Endothelial cell of umbilical vein (primary cell): ENCODE results near the gene LRRC30. TPM values are rescaled to one million over a fixed set of nuclear protein-coding genes. Genes with fewer than 3 reads are reported as not detected.

Source experiments
- Bru-seq: library from RNA; stranded (reverse); fragments of 400-500 nt; gene quantifications from one replicate; lab custom pipeline; 2021; lab: Mats Ljungman, UMichigan
- BruChase-seq, 2 experiments: library from RNA; stranded (reverse); fragments of 400-500 nt; gene quantifications; one replicate each; lab custom pipeline; 2021; lab: Mats Ljungman, UMichigan
- BruUV-seq: library from RNA; stranded (reverse); fragments of 400-500 nt; replicated peaks from 2 replicates; lab custom pipeline; 2021; lab: Mats Ljungman, UMichigan
- CTCF ChIA-PET: fragments of 300-600, 350-600 bp; sonication (Branson Sonifier 250); formaldehyde crosslinking; loops from one replicate; lab custom pipeline; 2021; ENCODE audit warnings: antibody characterized with exemption, inconsistent platforms; lab: Charles Lee
- POLR2A ChIA-PET: fragments of 300-600, 350-600 bp; sonication (Branson Sonifier 250); formaldehyde crosslinking; loops from one replicate; lab custom pipeline; 2021; ENCODE audit warnings: antibody characterized with exemption, inconsistent platforms; lab: Charles Lee
- DNase-seq: peaks from one replicate; pipeline ENCODE4 v3.0.0-alpha.2; 2011; ENCODE audit warnings: low read depth, low spot score
- FAIRE-seq: peaks from 2 replicates; lab custom pipeline; 2011; peaks lifted over from hg19 to GRCh38; lab: Jason Lieb, UNC
- H2AFZ ChIP-seq: 2 replicates; pipeline ENCODE4 v1.6.0; 2012; ENCODE audit warnings: low read depth, low read length, control low read depth, inconsistent platforms
- H3K27ac ChIP-seq: 2 replicates; pipeline ENCODE4 v1.5.1; 2011; ENCODE audit warnings: low read depth, mild to moderate bottlenecking, control low read depth, low read length, moderate library complexity; ENCODE audit not compliant: insufficient read depth
- H3K27me3 ChIP-seq, 2 experiments: 2 replicates each; pipeline versions ENCODE4 v1.6.0 to v1.6.1; 2011; ENCODE audit warnings: low read length in 2 of 2, mixed read lengths in 1 of 2; ENCODE audit not compliant: control insufficient read depth in 2 of 2, insufficient read depth in 2 of 2
- H3K36me3 ChIP-seq, 2 experiments: 2 replicates in 1 of 2; 3 replicates in 1 of 2; pipeline ENCODE4 v1.5.1; 2011; ENCODE audit warnings: low read length in 2 of 2, mild to moderate bottlenecking in 1 of 2, moderate library complexity in 1 of 2; ENCODE audit not compliant: control insufficient read depth in 2 of 2, insufficient read depth in 2 of 2; ENCODE audit errors: extremely low read depth in 1 of 2
- H3K4me1 ChIP-seq: 3 replicates; pipeline ENCODE4 v1.5.1; 2011; ENCODE audit warnings: mild to moderate bottlenecking, low read length; ENCODE audit not compliant: control insufficient read depth, insufficient read depth; ENCODE audit errors: extremely low read depth
- H3K4me2 ChIP-seq: 2 replicates; pipeline ENCODE4 v1.6.1; 2011; ENCODE audit warnings: low read length, control low read depth, mixed read lengths; ENCODE audit not compliant: insufficient read depth
- H3K4me3 ChIP-seq, 3 experiments: fragments of 200-600 bp in 1 of 3; sonication (generic), shearing (Covaris generic) in 1 of 3; replicated peaks in 1 of 3; 2 replicates each; pipeline ENCODE4 v1.5.1; 2011 to 2016; ENCODE audit warnings: control low read depth in 3 of 3, low read length in 3 of 3, mild to moderate bottlenecking in 2 of 3, inconsistent platforms in 1 of 3, low read depth in 1 of 3, moderate library complexity in 1 of 3; ENCODE audit not compliant: insufficient read depth in 1 of 3
- H3K79me2 ChIP-seq: 2 replicates; pipeline ENCODE4 v1.6.0; 2012; ENCODE audit warnings: low read length, inconsistent platforms; ENCODE audit not compliant: control insufficient read depth, insufficient read depth
- H3K9ac ChIP-seq: replicated peaks from 2 replicates; pipeline ENCODE3; 2011; ENCODE audit warnings: low read length, control low read depth; ENCODE audit not compliant: insufficient read depth; ENCODE audit errors: extremely low read depth
- H3K9me1 ChIP-seq: replicated peaks from 3 replicates; pipeline ENCODE4 v1.6.0; 2011; ENCODE audit warnings: mild to moderate bottlenecking, low read length; ENCODE audit not compliant: control insufficient read depth, insufficient read depth; ENCODE audit errors: extremely low read depth
- H3K9me3 ChIP-seq: replicated peaks from 2 replicates; pipeline ENCODE4 v1.5.1; 2012; ENCODE audit warnings: low read length, inconsistent platforms; ENCODE audit not compliant: control insufficient read depth, insufficient read depth
- H4K20me1 ChIP-seq: replicated peaks from 2 replicates; pipeline ENCODE3; 2011; ENCODE audit warnings: mild to moderate bottlenecking, low read length; ENCODE audit not compliant: control insufficient read depth, insufficient read depth; ENCODE audit errors: extremely low read depth
- CTCF ChIP-seq, 2 donors: IDR thresholded peaks; 1 replicate in 1 of 2; 2 replicates in 1 of 2; pipeline ENCODE4 v1.5.1; 2011; ENCODE audit warnings: low read length in 2 of 2, mild to moderate bottlenecking in 2 of 2, moderate library complexity in 2 of 2, control low read depth in 1 of 2, inconsistent platforms in 1 of 2, low read depth in 1 of 2; ENCODE audit not compliant: insufficient read depth in 1 of 2; ENCODE audit errors: extremely low read depth in 1 of 2
- EZH2 ChIP-seq: IDR thresholded peaks from 2 replicates; pipeline ENCODE4 v1.6.1; 2012; ENCODE audit warnings: borderline replicate concordance, low read depth, mild to moderate bottlenecking, moderate library complexity, low read length, inconsistent platforms; ENCODE audit not compliant: severe bottlenecking
- FOS ChIP-seq: IDR thresholded peaks from 2 replicates; pipeline ENCODE4 v1.6.1; 2011; ENCODE audit warnings: mild to moderate bottlenecking, low read length, moderate library complexity, borderline replicate concordance; ENCODE audit not compliant: insufficient read depth
- GATA2 ChIP-seq: IDR thresholded peaks from 2 replicates; pipeline ENCODE4 v1.7.0; 2011; ENCODE audit warnings: low read depth, mild to moderate bottlenecking, moderate library complexity, mixed read lengths, low read length; ENCODE audit not compliant: insufficient read length, insufficient read depth
- JUN ChIP-seq: IDR thresholded peaks from 2 replicates; pipeline ENCODE4 v1.6.1; 2011; ENCODE audit warnings: borderline replicate concordance, low read depth; ENCODE audit not compliant: insufficient read length, insufficient read depth
- MAX ChIP-seq: IDR thresholded peaks from 2 replicates; pipeline ENCODE4 v1.6.1; 2011; ENCODE audit not compliant: insufficient read depth, insufficient read length
- MYC ChIP-seq: IDR thresholded peaks from one replicate; pipeline ENCODE4 v1.6.1; 2011; ENCODE audit warnings: mild to moderate bottlenecking, low read depth, low read length
- POLR2A ChIP-seq: IDR thresholded peaks from 2 replicates; pipeline ENCODE4 v1.6.1; 2012; ENCODE audit warnings: low read depth, mild to moderate bottlenecking, control low read depth, low read length
- POLR2AphosphoS5 ChIP-seq: IDR thresholded peaks from 2 replicates; pipeline ENCODE4 v1.6.1; 2012; ENCODE audit warnings: low read depth, mild to moderate bottlenecking, control low read depth, low read length, moderate library complexity; ENCODE audit not compliant: insufficient read depth
- dilution Hi-C: fragments of 300-500 bp; cut with MboI; formaldehyde crosslinking; loops from one replicate; pipeline ENCODE4 v1.15.0; 2019; ENCODE audit warnings: low sequenced_read_pairs; ENCODE audit not compliant: extremely low pct_ligation_motif_present
- intact Hi-C: fragments of 100-400 bp; cut with micrococcal nuclease; formaldehyde crosslinking; loops from one replicate; pipeline ENCODE4 v1.10.0; 2022
- long read RNA-seq: library from polyadenylated mRNA; stranded (forward); transcript quantifications from one replicate; pipeline ENCODE4 v2.0.0, GENCODE V29; 2021
- polyA minus RNA-seq, 3 experiments: library from RNA; depleted of rRNA, polyadenylated mRNA; stranded (reverse); fragments of >200 nt; gene quantifications; 1 replicate in 1 of 3; 2 replicates in 2 of 3; pipeline ENCODE4 v1.2.3, GENCODE V29; 2011
- polyA plus RNA-seq, 4 experiments: library from polyadenylated mRNA; depleted of rRNA in 3 of 4; stranded (reverse) in 3 of 4; unstranded in 1 of 4; fragments of >200 nt; gene quantifications; 2 replicates each; pipeline versions ENCODE4 v1.2.1 to v1.2.3, GENCODE V29; 2011 to 2012; ENCODE audit warnings: missing spikeins in 1 of 4
- total RNA-seq: library from RNA; stranded (reverse); gene quantifications from 2 replicates; pipeline ENCODE4 v1.2.3, GENCODE V29; 2021

LRRC30 gene
- total RNA-seq = not detected in 2 replicates
- not detected in 2 replicates for polyA plus RNA-seq
- not detected in 2 replicates for polyA plus RNA-seq (2011; cell fraction: cytosol; rRNA removed)
- not detected in 2 replicates for polyA plus RNA-seq (2011; cell fraction: nucleus; rRNA removed)
- polyA plus RNA-seq (2012) = not detected in 2 replicates
- not detected in 2 replicates for polyA minus RNA-seq
- polyA minus RNA-seq (2011; cell fraction: cytosol; rRNA and poly(A)+ RNA removed) = not detected
- polyA minus RNA-seq (2011; cell fraction: nucleus; rRNA and poly(A)+ RNA removed) = not detected in 2 replicates
- not detected for Bru-seq, nascent RNA
- not detected for BruChase-seq, experiment 1, labeled RNA remaining after a 6-hour chase
- not detected for BruChase-seq, experiment 2, labeled RNA remaining after a 2-hour chase
- long read RNA-seq = 0 reads

GRCh38 chr18:7230626-7231349, at the start of gene LRRC30:
Gene LRRC30 (plus strand): TSS chr18:7231089. CDS start chr18:7231139, 50 bp downstream.
- Histone ChIP-seq H2AFZ (no peak within 1 kb of the TSS), H3K9me1 (no peaks in the 10 kb centered on the region), H3K9ac (no peak within 1 kb of the TSS), H3K36me3 (no peaks in the 10 kb centered on the region), H3K27me3 (peaks cover 1 to 3% of the 10 kb centered on the region in 2 experiments), H4K20me1 (no peaks in the 10 kb centered on the region), H3K4me3 (no peak within 1 kb of the TSS), H3K9me3 (no peaks in the 10 kb centered on the region), H3K4me2 (no peak within 1 kb of the TSS), H3K79me2 (no peaks in the 10 kb centered on the region), H3K27ac (no peak within 1 kb of the TSS), H3K4me1 (no peaks in the 10 kb centered on the region)
- POLR2A ChIA-PET = no interaction called here
- intact Hi-C loops = no loop called here
- dilution Hi-C loops = no loop called here
- BruUV-seq = no TSS peak
- CTCF ChIA-PET = interaction anchor here (1.1 to 2.2 kb wide), 2 partner anchors 9 kb away, joined by 3 to 8 read pairs; no protein-coding TSS in a partner anchor
- DNase-seq (no peak), FAIRE-seq (no peak)
- TF ChIP-seq CTCF (IDR thresholded peaks at IDR 0.05; ENCODE audit: extremely low read depth in 1 of 2, insufficient read depth in 1 of 2, low read depth in 1 of 2, low read length in 2 of 2) (no peak), POLR2AphosphoS5 (no peak), POLR2A (no peak), MAX (no peak), JUN (no peak), EZH2 (no peak), GATA2 (no peak), MYC (no peak), FOS (no peak)
